ENCODE measurements around the gene MAVS.

DNA sequence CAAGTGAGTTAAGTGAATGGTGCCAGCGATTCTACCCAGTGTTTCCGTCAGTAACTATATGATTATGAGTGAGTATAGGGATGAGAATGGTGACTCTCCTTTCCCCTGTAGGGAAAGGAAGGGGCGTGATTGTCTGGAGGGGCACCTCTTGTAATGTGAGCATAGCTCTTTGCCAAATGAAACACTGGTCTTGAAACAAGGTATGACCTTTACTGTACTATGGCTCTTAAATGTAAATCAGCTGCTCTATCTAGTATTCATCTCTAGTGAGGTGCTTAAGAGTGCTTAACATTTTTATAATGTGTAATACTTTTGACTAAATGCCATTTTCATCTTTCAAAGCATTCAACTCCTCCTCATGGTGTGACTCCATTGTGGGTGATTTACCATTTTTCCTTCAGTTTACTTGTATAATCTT is 53.6 kb downstream of the MAVS start:
- TF ChIP-seq, protein P1, sequence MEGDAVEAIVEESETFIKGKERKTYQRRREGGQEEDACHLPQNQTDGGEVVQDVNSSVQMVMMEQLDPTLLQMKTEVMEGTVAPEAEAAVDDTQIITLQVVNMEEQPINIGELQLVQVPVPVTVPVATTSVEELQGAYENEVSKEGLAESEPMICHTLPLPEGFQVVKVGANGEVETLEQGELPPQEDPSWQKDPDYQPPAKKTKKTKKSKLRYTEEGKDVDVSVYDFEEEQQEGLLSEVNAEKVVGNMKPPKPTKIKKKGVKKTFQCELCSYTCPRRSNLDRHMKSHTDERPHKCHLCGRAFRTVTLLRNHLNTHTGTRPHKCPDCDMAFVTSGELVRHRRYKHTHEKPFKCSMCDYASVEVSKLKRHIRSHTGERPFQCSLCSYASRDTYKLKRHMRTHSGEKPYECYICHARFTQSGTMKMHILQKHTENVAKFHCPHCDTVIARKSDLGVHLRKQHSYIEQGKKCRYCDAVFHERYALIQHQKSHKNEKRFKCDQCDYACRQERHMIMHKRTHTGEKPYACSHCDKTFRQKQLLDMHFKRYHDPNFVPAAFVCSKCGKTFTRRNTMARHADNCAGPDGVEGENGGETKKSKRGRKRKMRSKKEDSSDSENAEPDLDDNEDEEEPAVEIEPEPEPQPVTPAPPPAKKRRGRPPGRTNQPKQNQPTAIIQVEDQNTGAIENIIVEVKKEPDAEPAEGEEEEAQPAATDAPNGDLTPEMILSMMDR (IDR thresholded peaks at IDR 0.05): no peak
- no peak for TF ChIP-seq POLR2A (IDR thresholded peaks at IDR 0.05)
